ENCODE measurements around the gene IFNE.

Gene IFNE

GRCh38 chr9:21482213-21482612, at the start of gene IFNE:
Gene IFNE, minus strand, starts transcription at chr9:21482313. Its CDS starts 619 bp downstream, at chr9:21481694.
- no peak for DNase-seq (ENCODE audit: low spot score)

- DNase-seq (ENCODE audit: low spot score): no peak
These were observed 46.2 kb upstream of the IFNE start for GRCh38 chr9:21528123-21528808.

- no peak for DNase-seq (ENCODE audit: low spot score)
These were observed 45.5 kb upstream of the IFNE start for GRCh38 chr9:21527579-21527978.

- DNase-seq (ENCODE audit: low spot score): no peak
These were observed 43.1 kb upstream of the IFNE start for GRCh38 chr9:21525174-21525573.

- DNase-seq (ENCODE audit: low spot score): no peak
These were observed 42.2 kb upstream of the IFNE start for GRCh38 chr9:21524099-21524830.

- no peak for DNase-seq (ENCODE audit: low spot score)
These were observed 41.2 kb upstream of the IFNE start for GRCh38 chr9:21523021-21524014.

- no peak for DNase-seq (ENCODE audit: low spot score)
These were observed 40.2 kb upstream of the IFNE start for GRCh38 chr9:21522348-21522747.

GRCh38 chr9:21521448-21521847, 39.3 kb upstream of the IFNE start:
- no peak for DNase-seq (ENCODE audit: low spot score)

- DNase-seq (ENCODE audit: low spot score): no peak
These were observed 38.6 kb upstream of the IFNE start for GRCh38 chr9:21520501-21521228.

- no peak for DNase-seq (ENCODE audit: low spot score)
These were observed 37.8 kb upstream of the IFNE start for GRCh38 chr9:21519855-21520434.

GRCh38 chr9:21516796-21517195, 34.7 kb upstream of the IFNE start:
- DNase-seq (ENCODE audit: low spot score): no peak

- no peak for DNase-seq (ENCODE audit: low spot score)
These were observed 31.3 kb upstream of the IFNE start for GRCh38 chr9:21513431-21513830.

GRCh38 chr9:21510806-21511205, 28.7 kb upstream of the IFNE start:
- no peak for DNase-seq (ENCODE audit: low spot score)

GRCh38 chr9:21507483-21507790, 25.3 kb upstream of the IFNE start:
- DNase-seq (ENCODE audit: low spot score): no peak

- DNase-seq (ENCODE audit: low spot score): no peak
These were observed 24.7 kb upstream of the IFNE start for GRCh38 chr9:21506626-21507482.

- DNase-seq (ENCODE audit: low spot score): no peak
These were observed 23.5 kb upstream of the IFNE start for GRCh38 chr9:21505425-21506179.

GRCh38 chr9:21504894-21505293, 22.8 kb upstream of the IFNE start:
- no peak for DNase-seq (ENCODE audit: low spot score)

GRCh38 chr9:21504113-21504512, 22.0 kb upstream of the IFNE start:
- DNase-seq (ENCODE audit: low spot score): no peak

GRCh38 chr9:21502586-21502985, 20.5 kb upstream of the IFNE start:
- DNase-seq (ENCODE audit: low spot score): no peak

- no peak for DNase-seq (ENCODE audit: low spot score)
These were observed 17.8 kb upstream of the IFNE start for GRCh38 chr9:21499912-21500311.
